Measurements from ENCODE around the gene CADM1.

DNA sequence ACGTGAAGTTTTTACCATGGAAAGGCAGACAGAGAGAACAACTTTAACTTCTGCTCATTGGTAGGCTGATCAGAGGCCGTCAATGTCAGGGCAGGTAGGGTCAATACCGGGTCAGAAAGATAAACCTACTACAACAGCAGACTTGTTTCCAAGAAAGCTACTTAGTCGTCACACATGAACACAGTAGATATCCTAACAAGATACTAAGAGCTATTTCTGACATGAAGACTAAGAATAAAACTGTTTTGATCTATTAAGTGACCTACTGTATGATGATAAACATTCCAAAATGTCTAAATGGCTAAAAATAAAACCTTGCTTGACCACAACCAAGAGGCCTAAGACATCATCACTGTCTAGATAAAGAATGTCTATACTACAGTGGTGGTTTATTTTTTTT is 231.3 kb downstream of the CADM1 start:
- TF ChIP-seq POLR2A (IDR thresholded peaks at IDR 0.05), result no peak
- no peak for TF ChIP-seq CTCF (IDR thresholded peaks at IDR 0.05 in 8 of 11, conservative IDR thresholded peaks at IDR 0.05 in 3 of 11)
- no peak for TF ChIP-seq POLR2AphosphoS5 (IDR thresholded peaks at IDR 0.05)
